Lower leg skin (tissue), 3 donors: Measurements from ENCODE around the gene MME.

ENCODE experiments used
- POLR2A ChIP-seq, 2 donors: fragments of 450-650 bp; IDR thresholded peaks; one replicate each; pipeline ENCODE4 v1.6.1; 2016 to 2017; ENCODE audit warnings: antibody characterized with exemption in 2 of 2, mild to moderate bottlenecking in 1 of 2, moderate library complexity in 1 of 2
- TF ChIP-seq, protein P1 (sequence below), 3 donors: fragments of 450-650 bp; IDR thresholded peaks; one replicate each; pipeline ENCODE4 v1.5.1; 2016; ENCODE audit warnings: antibody characterized with exemption in 3 of 3, mild to moderate bottlenecking in 3 of 3, moderate library complexity in 2 of 3

DNA sequence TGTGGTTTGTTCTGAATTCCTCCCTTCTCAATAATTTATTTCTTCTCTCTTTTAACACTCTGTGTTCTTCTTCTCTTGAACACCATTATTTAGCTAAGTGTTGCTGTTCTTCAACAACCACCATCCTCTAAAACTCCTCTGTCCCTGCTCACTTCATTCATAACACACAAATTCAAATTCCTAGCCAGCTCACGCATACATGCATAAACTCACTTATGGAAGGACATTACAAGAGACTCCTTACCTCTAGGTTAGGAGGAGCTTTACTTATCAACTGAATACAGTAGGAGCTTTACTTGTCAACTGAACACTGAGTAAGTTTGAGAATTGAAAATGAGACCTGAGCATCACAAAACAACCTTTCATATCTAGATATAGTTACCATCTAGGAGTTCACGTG, 23.6 kb downstream of the MME start:
- no peak for TF ChIP-seq POLR2A (IDR thresholded peaks at IDR 0.05)
- TF ChIP-seq, protein P1, sequence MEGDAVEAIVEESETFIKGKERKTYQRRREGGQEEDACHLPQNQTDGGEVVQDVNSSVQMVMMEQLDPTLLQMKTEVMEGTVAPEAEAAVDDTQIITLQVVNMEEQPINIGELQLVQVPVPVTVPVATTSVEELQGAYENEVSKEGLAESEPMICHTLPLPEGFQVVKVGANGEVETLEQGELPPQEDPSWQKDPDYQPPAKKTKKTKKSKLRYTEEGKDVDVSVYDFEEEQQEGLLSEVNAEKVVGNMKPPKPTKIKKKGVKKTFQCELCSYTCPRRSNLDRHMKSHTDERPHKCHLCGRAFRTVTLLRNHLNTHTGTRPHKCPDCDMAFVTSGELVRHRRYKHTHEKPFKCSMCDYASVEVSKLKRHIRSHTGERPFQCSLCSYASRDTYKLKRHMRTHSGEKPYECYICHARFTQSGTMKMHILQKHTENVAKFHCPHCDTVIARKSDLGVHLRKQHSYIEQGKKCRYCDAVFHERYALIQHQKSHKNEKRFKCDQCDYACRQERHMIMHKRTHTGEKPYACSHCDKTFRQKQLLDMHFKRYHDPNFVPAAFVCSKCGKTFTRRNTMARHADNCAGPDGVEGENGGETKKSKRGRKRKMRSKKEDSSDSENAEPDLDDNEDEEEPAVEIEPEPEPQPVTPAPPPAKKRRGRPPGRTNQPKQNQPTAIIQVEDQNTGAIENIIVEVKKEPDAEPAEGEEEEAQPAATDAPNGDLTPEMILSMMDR (IDR thresholded peaks at IDR 0.05), result no peak
